Measurements from ENCODE around the gene FGGY. TPM values are rescaled to one million over a fixed set of nuclear protein-coding genes. Genes with fewer than 3 reads are reported as not detected.

FGGY gene
- total RNA-seq, 1 experiment from 2014 or later: 12.0 TPM

DNA sequence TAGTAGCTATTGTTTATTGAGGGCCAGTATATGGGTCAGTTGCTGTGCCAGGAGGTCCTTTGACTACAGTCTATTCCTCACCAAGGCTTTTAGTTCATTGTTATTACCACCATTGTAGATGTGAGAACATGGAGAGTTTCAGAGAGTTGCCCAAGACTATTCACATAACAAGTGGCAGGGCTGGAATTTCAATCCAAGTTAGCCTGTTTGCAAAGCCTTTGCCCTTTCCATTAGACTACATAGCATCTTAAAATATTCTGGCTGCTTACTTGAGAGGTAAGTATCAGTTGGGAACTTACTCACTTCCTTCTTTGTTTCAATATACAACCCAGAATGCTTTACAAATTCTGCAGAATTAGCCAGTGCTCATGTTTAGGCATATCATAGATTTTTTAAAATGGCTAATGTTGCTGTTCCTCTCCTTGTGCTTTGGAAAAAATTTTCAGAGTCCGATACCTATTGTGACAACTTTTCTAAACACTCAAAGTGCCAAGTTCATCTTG lies 141.2 kb downstream of the FGGY start:
- no peaks in the 10 kb centered on the region for H3K9me3 Mint-ChIP-seq
- ChIA-PET POLR2A (no interaction called here), CTCF (no interaction called here)
- H3K4me3 Mint-ChIP-seq: no peak overlapping the region
- H3K27me3 Mint-ChIP-seq (ENCODE audit: low read depth): no peaks in the 10 kb centered on the region
- TF ChIP-seq ESRRA (CRISPR knock-in tag; IDR thresholded peaks at IDR 0.05; ENCODE audit: borderline replicate concordance) (no peak), ARID4B (CRISPR knock-in tag; IDR thresholded peaks at IDR 0.05; ENCODE audit: borderline replicate concordance) (no peak), ZNF219 (CRISPR knock-in tag; IDR thresholded peaks at IDR 0.05; ENCODE audit: borderline replicate concordance) (no peak), CREM (CRISPR knock-in tag; IDR thresholded peaks at IDR 0.05) (no peak), NFE2L1 (CRISPR knock-in tag; IDR thresholded peaks at IDR 0.05) (no peak), ZNF232 (CRISPR knock-in tag; IDR thresholded peaks at IDR 0.05) (no peak), KAT7 (CRISPR knock-in tag; IDR thresholded peaks at IDR 0.05; ENCODE audit: borderline replicate concordance) (no peak), ELF4 (CRISPR knock-in tag; IDR thresholded peaks at IDR 0.05; ENCODE audit: low read depth) (no peak), ZNF512 (CRISPR knock-in tag; IDR thresholded peaks at IDR 0.05; ENCODE audit: borderline replicate concordance) (no peak), NR3C1 (CRISPR knock-in tag; conservative IDR thresholded peaks at IDR 0.05; ENCODE audit: low read depth) (no peak), PRRX2 (CRISPR knock-in tag; IDR thresholded peaks at IDR 0.05) (no peak), JAZF1 (CRISPR knock-in tag; IDR thresholded peaks at IDR 0.05) (no peak), TEAD1 (CRISPR knock-in tag; IDR thresholded peaks at IDR 0.05) (no peak), MYBL2 (CRISPR knock-in tag; IDR thresholded peaks at IDR 0.05) (no peak), SP1 (CRISPR knock-in tag; conservative IDR thresholded peaks at IDR 0.05) (no peak), ZNF425 (CRISPR knock-in tag; conservative IDR thresholded peaks at IDR 0.05) (no peak), CBFB (CRISPR knock-in tag; IDR thresholded peaks at IDR 0.05; ENCODE audit: low read depth) (no peak), ZNF121 (CRISPR knock-in tag; IDR thresholded peaks at IDR 0.05) (no peak), IRF2 (CRISPR knock-in tag; IDR thresholded peaks at IDR 0.05; ENCODE audit: borderline replicate concordance, low read depth) (no peak)
- ATAC-seq (no peak), DNase-seq (ENCODE audit: low spot score) (no peak)
- H3K27ac Mint-ChIP-seq: no peak overlapping the region
- H3K4me1 Mint-ChIP-seq: peaks cover 38% of the 10 kb centered on the region
- H3K36me3 Mint-ChIP-seq: no peaks in the 10 kb centered on the region

GRCh38 chr1:59442492-59442891 lies 145.6 kb downstream of the FGGY start:
- POLR2A ChIA-PET: no interaction called here
- Mint-ChIP-seq H3K36me3 (peaks cover 14% of the 10 kb centered on the region), H3K4me1 (peaks cover 40% of the 10 kb centered on the region), H3K9me3 (peaks cover 18% of the 10 kb centered on the region), H3K27ac (no peak overlapping the region), H3K4me3 (no peak overlapping the region), H3K27me3 (ENCODE audit: low read depth) (no peaks in the 10 kb centered on the region)
- ATAC-seq: no peak
- no peak for DNase-seq (ENCODE audit: low spot score)
- TF ChIP-seq, protein P1, sequence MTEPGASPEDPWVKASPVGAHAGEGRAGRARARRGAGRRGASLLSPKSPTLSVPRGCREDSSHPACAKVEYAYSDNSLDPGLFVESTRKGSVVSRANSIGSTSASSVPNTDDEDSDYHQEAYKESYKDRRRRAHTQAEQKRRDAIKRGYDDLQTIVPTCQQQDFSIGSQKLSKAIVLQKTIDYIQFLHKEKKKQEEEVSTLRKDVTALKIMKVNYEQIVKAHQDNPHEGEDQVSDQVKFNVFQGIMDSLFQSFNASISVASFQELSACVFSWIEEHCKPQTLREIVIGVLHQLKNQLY (CRISPR knock-in tag; IDR thresholded peaks at IDR 0.05): no peak
- TF ChIP-seq ELF4 (CRISPR knock-in tag; IDR thresholded peaks at IDR 0.05; ENCODE audit: low read depth) (no peak), ATF1 (CRISPR knock-in tag; IDR thresholded peaks at IDR 0.05) (no peak), ZNF416 (CRISPR knock-in tag; IDR thresholded peaks at IDR 0.05) (no peak), ZNF219 (CRISPR knock-in tag; IDR thresholded peaks at IDR 0.05; ENCODE audit: borderline replicate concordance) (no peak), CBFB (CRISPR knock-in tag; IDR thresholded peaks at IDR 0.05; ENCODE audit: low read depth) (no peak)
- CTCF ChIA-PET: no interaction called here

All from WTC11 (cell line).